ENCODE measurements around the gene SLC18A3. TPM values are rescaled to one million over a fixed set of nuclear protein-coding genes. Genes with fewer than 3 reads are reported as not detected.

Gene SLC18A3
- total RNA-seq, 1 experiment from 2014 or later, result not detected

- WGBS (ENCODE audit: extremely low coverage, insufficient read length, low lambda C conversion rate), result no CpG with 5 or more reads among the region's 15 CpGs
- H3K27me3 Mint-ChIP-seq (ENCODE audit: low read depth), result peaks cover 64% of the 10 kb centered on the region
- peaks cover 9 to 13% of the 10 kb centered on the region in 2 experiments for H3K4me1 Mint-ChIP-seq
These were observed 42.5 kb downstream of the SLC18A3 start for GRCh38 chr10:49652421-49653272.

More at GRCh38 chr10:49652421-49653272, 42.5 kb downstream of the SLC18A3 start:
- H3T11ph ChIP-seq (ENCODE audit: low read length), result no peak overlapping the region
- H3K79me2 ChIP-seq (ENCODE audit: insufficient read depth, low read length), result no peaks in the 10 kb centered on the region
- H2BK20ac ChIP-seq (ENCODE audit: low read depth, low read length, poor library complexity, severe bottlenecking), result no peak overlapping the region
- H2AFZ ChIP-seq (ENCODE audit: low read length), result no peak overlapping the region
- no peak overlapping the region for H2BK12ac ChIP-seq (ENCODE audit: insufficient read length, low read depth, low read length)
- H4K5ac ChIP-seq (ENCODE audit: insufficient read length, low read depth, low read length), result no peak overlapping the region
- H3K9me3 ChIP-seq (ENCODE audit: control insufficient read depth, low read depth, low read length), result no peaks in the 10 kb centered on the region
- no peak overlapping the region for H3K27ac ChIP-seq (ENCODE audit: insufficient read length, low read depth, low read length)
- H2BK5ac ChIP-seq (ENCODE audit: insufficient read length, low read length), result no peak overlapping the region
- H3K18ac ChIP-seq (ENCODE audit: insufficient read length, low read depth, low read length), result no peak overlapping the region
- H3K56ac ChIP-seq (ENCODE audit: insufficient read length, low read depth, low read length), result no peak overlapping the region
- no peak overlapping the region for H3K14ac ChIP-seq (ENCODE audit: insufficient read depth, low read length)
- no peak overlapping the region for H3K4me2 ChIP-seq (ENCODE audit: insufficient read depth, insufficient read length, low read length)
- no peak overlapping the region for H2BK15ac ChIP-seq (ENCODE audit: low read depth, low read length)
- no peak overlapping the region for H4K8ac ChIP-seq (replicated peaks; ENCODE audit: insufficient read length, low read depth, low read length)
- H3K79me1 ChIP-seq (ENCODE audit: insufficient read depth, low read depth, low read length, poor library complexity, severe bottlenecking), result no peaks in the 10 kb centered on the region
- no peaks in the 10 kb centered on the region; the same call in 1 of the 2 replicates for H3K27me3 ChIP-seq (ENCODE audit: insufficient read depth, low read length)
- no peaks in the 10 kb centered on the region for H4K20me1 ChIP-seq (ENCODE audit: control insufficient read depth, insufficient read depth, insufficient read length)
- Mint-ChIP-seq H3K27ac (no peak overlapping the region), H3K4me3 (no peak overlapping the region), H3K9me3 (peaks cover 0 to 2% of the 10 kb centered on the region in 2 experiments; a peak in 1 of 5 replicates), H3K36me3 (ENCODE audit: insufficient read depth in 1 of 3, low read depth in 3 of 3) (no peaks in the 10 kb centered on the region; a peak in 1 of 7 replicates)
- DNase-seq, result no peak
- H3K4me1 ChIP-seq (ENCODE audit: insufficient read depth, low read length), result no peaks in the 10 kb centered on the region
- H3K4ac ChIP-seq (ENCODE audit: low read depth, low read length), result no peak overlapping the region
- H2BK120ac ChIP-seq (ENCODE audit: low read depth, low read length, poor library complexity, severe bottlenecking), result no peak overlapping the region
- H3K23me2 ChIP-seq (ENCODE audit: insufficient read length, low read depth, low read length, poor library complexity, severe bottlenecking), result no peaks in the 10 kb centered on the region
- no peak overlapping the region for H4K91ac ChIP-seq (ENCODE audit: insufficient read length, low read depth, low read length)
- TF ChIP-seq, protein P1, sequence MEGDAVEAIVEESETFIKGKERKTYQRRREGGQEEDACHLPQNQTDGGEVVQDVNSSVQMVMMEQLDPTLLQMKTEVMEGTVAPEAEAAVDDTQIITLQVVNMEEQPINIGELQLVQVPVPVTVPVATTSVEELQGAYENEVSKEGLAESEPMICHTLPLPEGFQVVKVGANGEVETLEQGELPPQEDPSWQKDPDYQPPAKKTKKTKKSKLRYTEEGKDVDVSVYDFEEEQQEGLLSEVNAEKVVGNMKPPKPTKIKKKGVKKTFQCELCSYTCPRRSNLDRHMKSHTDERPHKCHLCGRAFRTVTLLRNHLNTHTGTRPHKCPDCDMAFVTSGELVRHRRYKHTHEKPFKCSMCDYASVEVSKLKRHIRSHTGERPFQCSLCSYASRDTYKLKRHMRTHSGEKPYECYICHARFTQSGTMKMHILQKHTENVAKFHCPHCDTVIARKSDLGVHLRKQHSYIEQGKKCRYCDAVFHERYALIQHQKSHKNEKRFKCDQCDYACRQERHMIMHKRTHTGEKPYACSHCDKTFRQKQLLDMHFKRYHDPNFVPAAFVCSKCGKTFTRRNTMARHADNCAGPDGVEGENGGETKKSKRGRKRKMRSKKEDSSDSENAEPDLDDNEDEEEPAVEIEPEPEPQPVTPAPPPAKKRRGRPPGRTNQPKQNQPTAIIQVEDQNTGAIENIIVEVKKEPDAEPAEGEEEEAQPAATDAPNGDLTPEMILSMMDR (conservative IDR thresholded peaks at IDR 0.05), result no peak
- no peak overlapping the region for H2AK5ac ChIP-seq (ENCODE audit: insufficient read length, low read length)
- no peak overlapping the region for H3K23ac ChIP-seq (ENCODE audit: insufficient read length, low read depth, low read length)
- no peak overlapping the region for H3K9ac ChIP-seq (ENCODE audit: extremely low read depth, insufficient read length, low read length)

All from H9 (cell line).